Fibroblast of pulmonary artery (primary cell): Measurements from ENCODE around the gene ECPAS.
"Not testable (repeated sequence)": the region's sequence is repeated elsewhere in the genome, so short reads cannot be mapped to it uniquely, and the experiment has no call there.

ENCODE experiments used
- DNase-seq: peaks from one replicate; pipeline ENCODE4 v3.0.0-alpha.2; 2010; ENCODE audit warnings: low read depth
- H3K4me3 ChIP-seq: replicated peaks from 2 replicates; pipeline ENCODE4 v1.5.1; 2011; ENCODE audit warnings: low read depth, mild to moderate bottlenecking, control low read depth, low read length, moderate library complexity
- TF ChIP-seq, protein P1 (sequence below): IDR thresholded peaks from 2 replicates; pipeline ENCODE4 v1.5.1; 2011; ENCODE audit warnings: mild to moderate bottlenecking, control low read depth, low read length, inconsistent platforms; ENCODE audit errors: missing control alignments

ECPAS gene

DNA sequence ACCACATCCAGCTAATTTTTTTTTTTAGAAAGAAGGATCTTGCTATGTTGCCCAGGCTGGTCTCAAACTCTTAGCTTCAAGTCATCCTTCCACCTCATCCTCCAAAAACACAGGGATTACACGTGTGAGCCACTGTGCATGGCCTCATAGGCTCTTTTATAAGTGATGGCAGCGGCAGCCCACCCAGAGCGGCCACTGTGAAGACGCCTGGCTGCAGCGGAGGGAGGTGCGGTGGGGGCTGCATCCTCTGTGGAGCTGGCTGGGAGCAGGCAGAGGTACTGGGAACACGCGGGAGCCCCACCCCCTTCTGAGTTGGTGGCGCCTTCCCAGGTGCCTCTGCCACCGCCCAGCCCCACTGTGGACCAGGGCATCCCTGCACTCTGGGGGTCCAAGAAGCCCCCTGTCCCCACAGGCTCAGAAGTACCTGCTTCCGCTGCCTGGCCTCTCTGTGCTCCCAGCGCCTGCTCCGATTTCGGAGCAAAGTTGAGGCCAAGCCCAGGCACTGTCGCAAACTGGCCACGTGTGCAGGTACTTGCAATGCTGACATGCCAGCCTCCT, 16.9 kb upstream of the ECPAS start:
- TF ChIP-seq, protein P1, sequence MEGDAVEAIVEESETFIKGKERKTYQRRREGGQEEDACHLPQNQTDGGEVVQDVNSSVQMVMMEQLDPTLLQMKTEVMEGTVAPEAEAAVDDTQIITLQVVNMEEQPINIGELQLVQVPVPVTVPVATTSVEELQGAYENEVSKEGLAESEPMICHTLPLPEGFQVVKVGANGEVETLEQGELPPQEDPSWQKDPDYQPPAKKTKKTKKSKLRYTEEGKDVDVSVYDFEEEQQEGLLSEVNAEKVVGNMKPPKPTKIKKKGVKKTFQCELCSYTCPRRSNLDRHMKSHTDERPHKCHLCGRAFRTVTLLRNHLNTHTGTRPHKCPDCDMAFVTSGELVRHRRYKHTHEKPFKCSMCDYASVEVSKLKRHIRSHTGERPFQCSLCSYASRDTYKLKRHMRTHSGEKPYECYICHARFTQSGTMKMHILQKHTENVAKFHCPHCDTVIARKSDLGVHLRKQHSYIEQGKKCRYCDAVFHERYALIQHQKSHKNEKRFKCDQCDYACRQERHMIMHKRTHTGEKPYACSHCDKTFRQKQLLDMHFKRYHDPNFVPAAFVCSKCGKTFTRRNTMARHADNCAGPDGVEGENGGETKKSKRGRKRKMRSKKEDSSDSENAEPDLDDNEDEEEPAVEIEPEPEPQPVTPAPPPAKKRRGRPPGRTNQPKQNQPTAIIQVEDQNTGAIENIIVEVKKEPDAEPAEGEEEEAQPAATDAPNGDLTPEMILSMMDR, result no peak

DNA sequence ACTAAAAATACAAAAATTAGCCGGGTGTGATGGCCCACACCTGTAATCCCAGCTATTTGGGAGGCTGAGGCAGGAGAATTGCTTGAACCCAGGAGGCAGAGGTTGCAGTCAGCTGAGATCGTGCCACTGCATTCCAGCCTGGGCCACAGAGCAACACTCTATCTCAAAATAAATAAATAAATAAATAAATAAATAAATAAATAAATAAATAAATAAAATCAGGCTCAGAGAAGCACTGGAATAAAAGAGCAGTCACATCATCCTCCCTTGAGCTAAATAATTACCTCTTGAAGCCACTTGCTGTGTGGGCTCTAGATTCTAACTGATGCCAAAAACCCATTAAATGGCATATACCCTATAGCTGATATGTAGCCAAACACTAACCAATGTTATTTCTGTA, 13.0 kb upstream of the ECPAS start:
- not testable (repeated sequence) for DNase-seq, H3K4me3 ChIP-seq

More for the DNA sequence above, 16.9 kb upstream of the ECPAS start:
- no peak overlapping the region for H3K4me3 ChIP-seq
- no peak for DNase-seq

DNA sequence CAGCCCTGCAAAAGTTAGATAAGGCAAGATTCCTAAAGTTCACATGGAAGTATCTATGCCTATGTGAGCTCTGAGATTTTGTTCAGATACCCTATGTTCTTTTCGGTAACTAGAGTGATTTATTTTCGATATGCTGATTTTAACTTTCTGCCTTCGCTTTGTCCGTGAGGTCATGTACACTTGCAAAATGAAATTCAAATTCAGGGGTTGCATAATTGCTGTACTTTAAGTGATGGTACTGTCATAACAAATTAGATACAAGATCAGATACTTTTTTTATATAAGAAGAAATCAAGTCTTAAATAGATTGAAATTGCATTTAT, 350 bp upstream of the ECPAS start:
- peak overlapping the region; percentile 95 for H3K4me3 ChIP-seq
- no peak for DNase-seq
- TF ChIP-seq, protein P1, result no peak

DNA sequence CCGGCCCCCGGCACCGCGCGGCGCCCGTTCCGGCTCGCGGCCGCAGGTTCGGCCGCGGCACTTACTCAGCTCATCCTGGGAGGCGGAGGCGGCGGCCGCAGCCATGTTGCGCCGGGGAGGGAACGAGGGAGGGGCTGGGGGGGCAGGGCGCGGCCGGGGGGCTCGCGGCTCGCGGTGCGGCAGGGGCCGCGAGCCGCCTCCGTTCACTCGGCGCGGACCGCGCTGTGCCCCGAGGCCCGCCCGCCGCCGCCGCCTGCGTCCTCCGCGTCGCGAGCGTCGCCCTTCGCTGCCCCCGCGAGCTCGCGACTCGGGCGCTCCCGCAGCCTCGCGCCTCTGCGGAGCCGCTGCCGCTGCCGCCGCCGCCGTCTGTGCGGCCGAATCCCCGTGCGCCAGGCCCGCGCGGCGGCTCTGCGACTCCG, 735 bp downstream of the ECPAS start:
- peak overlapping the region; percentile 95 for H3K4me3 ChIP-seq
- TF ChIP-seq, protein P1, result no peak
- no peak for DNase-seq

DNA sequence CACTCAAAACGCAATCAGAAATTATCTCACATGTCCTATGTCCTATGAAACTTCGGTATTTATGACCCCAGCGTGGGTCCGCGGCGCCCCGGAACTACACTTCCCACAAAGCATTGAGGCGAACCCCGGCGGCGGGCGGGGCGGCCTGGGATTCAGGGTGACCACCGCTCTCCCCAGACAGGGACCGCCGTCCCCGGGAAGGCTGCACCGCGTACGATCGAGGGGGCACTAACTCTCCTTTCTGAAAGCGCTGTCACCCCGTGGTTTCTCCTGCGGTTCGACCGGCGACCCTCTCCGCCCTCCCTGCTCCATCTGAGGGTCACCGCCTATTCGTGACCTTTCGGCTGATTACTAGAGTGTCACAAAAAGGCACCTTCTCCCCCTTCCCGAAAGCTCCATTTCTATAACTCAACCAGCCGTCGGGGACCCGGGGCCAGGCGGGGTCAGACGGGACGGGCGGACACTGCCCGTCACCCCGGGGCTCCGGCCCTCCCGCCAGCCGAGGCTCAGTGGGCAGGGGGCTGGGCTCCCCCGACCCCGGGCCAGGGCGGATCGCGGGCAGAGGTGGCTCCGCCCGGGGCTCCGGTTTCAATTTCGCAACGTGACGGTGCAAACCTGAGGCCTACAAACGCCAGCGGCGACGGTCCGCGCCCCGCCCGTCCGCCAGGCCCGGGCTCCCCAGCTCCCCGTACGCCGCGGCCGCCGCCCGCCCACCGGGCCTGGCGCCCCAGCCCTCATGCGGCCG, 1.3 kb downstream of the ECPAS start:
- peak overlapping the region; percentile 95 for H3K4me3 ChIP-seq

DNA sequence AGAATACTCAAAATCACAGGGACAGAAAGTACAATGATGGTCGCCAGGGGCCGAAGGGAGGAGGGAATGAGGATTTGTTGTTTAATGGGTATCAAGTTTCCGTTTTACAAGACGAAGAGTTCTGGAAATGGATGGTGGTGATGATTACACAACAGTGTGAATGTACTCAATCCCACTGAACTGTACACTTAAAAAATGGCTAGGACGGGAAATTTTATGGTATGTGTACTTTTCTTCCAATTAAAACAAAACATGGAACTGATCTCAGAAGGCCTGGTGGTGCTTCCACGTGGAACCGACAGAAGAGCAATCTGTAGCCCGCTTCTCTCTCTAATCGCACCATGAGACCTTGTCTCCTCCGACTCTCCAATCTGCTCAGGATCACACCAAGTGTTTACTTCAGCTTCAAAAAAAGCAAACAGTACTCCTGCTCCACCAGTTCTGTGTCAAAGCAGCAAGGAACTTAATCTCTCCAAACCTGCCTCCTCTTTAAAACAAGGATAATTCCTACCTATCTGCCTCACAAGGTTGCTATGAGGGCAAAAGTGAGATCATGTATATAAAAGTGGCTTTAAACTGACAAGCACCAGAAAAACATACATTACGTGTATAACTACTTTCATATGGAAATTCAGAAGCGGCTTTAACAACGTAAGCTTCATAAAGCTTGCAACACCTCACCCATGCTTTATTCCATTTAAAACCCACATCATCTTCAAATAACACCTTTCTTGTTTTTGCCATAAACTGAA, 2.1 kb downstream of the ECPAS start:
- peak overlapping the region; percentile 95 for H3K4me3 ChIP-seq
- TF ChIP-seq, protein P1, result no peak
- DNase-seq, result peak; percentile 36

More for the DNA sequence above, 1.3 kb downstream of the ECPAS start:
- DNase-seq, result peak; percentile 62
- TF ChIP-seq, protein P1, result no peak

DNA sequence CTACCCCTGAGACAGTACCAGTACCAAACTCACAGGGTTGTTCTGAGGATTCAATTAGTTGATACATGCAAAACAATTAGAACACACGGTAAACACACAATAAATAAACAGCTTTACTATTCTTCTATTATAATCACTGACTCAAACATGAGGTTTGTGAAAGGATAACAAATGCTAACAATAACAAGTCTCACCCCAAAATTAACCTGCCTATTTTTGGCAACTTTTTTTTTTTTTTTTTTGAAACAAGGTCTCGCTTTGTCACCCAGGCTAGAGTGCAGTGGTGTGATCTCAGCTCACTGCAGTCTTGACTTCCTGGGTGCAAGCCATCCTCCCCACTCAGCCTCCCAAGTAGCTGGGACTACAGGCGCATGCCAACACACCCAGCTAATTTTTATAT, 6.5 kb downstream of the ECPAS start:
- no peak for DNase-seq
- no peak overlapping the region for H3K4me3 ChIP-seq
- TF ChIP-seq, protein P1, result no peak
